NCI-H748 (cell line): ENCODE measurements around the gene MAD1L1.
A peak's percentile ranks its signal among the peaks of the same experiment; 100 is the strongest.

Experiments
- DNase-seq: peaks from one replicate; lab custom pipeline; 2025; ENCODE audit not compliant: unreplicated experiment; lab: John Stamatoyannopoulos, UW

The MAD1L1 gene

DNA sequence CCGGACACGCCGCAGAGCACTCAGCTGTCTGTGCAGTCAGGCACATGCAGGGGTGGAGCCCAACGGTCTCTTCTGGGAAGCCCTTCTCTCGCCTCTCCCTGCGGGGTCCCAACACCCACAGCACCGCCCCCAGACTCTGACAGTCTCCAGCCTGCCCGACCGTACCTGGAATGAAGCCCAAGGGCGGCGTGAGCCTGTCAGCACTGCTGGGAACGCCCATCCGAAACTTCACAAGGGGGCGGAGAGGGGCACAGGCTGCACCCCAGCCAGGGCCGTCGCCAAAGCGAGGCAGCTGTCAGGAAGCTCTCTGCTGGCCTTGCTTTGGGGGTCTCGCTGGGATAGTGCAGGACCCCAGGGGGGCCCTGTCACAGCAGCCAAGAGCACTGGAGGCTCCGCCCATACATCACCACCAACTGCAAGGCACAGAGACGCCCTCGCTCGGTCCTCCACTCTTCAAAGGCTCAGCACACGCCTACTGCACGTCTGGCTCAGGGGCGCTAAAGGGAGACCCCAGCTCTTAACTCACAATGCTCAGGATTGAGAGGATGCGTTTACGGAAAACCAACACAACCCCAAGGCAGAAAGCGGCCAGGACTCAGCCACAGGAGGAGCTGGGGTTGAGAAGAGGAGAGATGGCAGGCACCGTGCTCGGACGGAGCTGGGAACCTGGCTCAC is 30.9 kb downstream of the MAD1L1 start:
- no peak for DNase-seq

DNA sequence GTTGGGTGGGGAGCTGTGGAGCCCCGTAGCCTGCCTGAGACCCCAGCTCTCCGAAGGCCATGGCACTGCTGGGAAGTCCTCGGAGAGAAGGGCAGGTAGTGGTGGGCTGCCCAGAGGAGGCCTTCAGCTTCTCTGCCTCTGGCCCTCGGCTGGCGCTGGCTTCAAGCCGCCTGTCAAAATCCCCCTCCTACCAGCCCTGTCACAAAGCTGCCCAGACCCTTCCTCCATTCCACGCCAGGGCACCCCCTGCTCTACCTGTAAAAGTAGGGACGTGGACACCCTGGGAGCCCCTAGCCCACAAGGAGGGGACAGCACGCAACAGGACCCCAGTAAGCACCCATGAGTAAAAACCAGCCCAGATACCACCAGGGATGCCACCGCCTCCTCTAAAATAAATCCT is 31.6 kb downstream of the MAD1L1 start:
- DNase-seq = no peak

DNA sequence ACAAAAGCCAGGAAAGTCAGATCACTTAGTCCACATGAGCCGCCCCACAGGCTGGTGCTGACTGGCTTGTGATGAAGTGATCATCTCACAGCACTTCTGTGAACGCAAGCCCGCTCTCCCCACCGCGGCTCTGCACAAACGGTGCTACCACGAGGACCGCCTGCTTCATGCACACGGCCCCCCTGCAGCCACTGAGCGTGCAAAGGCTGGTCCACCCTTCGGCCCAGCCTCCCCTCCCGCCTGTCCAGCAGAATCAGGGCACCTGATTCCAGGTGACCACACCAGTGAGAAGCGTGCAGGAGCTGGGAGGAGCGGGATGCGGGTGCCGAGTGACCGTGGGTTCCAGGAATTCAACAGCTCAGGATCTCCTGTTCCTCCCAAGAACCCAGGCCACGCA is 32.2 kb downstream of the MAD1L1 start:
- DNase-seq = no peak

DNA sequence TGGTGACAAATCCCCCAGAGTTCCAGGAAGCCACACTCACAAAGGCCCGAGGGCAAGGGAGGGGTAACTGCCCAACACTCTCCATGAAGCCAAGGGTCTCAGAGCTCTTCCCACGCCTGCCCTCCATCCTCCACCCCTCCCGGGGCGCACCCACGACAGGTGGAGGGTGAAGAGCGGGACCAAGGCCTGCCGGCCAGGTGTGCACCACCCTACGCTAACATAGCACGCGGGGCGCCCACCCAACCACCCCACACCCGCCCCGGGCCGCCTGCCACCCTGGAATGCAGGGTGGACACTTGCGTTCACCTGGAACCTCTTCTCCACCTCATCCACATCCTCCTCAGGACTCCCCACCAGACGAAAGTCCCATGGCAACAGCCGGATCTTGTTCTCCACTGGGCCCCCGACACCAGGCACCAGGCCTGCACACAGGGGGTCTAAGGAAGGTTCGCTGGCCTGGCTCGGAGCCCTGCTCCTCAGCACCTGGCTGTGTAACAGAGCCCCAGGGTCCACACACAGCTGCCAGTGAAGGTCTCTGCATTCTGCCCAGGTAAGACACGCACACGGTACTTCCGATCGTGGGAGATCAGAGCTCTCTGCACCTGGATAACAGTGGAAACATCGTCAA is 32.7 kb downstream of the MAD1L1 start:
- DNase-seq = no peak

DNA sequence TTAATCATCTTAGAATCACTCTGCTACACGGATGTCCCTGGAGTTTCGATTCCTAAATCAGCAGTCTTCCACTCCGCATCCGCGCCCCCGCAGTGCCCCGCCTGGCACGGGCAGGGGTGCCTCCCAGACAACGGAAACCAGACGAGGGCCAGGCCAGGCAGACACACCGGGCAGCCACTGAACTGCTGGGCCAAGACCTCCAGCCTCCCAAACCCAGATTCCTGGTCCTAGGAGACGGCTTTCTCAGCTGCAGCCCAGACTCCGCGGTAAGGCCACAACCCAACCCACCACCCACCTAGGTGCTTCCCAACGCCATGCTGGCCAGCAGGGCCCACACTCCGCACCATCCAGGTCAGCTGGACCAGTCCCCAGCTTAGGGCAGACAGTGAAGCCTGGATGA is 33.2 kb downstream of the MAD1L1 start:
- DNase-seq = no peak

DNA sequence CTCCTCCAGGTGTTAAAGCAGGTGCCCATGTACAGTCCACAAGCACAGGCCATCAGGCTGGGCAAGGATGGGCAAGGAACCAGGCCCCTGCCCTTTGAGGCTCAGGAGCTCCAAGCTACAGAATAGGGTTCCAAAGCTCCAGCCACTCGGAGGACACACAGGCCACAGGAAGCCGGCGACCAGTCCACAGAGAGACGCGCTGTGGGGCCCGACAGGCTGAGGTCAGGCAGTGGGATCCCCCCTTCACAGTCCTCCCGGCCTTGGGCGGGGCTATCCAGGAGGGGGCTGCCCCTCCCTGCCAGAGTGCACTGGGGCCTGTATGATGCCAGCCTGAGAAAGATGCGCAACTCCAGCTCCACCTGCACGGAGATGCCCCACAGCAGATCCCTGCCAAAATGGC is 34.0 kb downstream of the MAD1L1 start:
- no peak for DNase-seq

DNA sequence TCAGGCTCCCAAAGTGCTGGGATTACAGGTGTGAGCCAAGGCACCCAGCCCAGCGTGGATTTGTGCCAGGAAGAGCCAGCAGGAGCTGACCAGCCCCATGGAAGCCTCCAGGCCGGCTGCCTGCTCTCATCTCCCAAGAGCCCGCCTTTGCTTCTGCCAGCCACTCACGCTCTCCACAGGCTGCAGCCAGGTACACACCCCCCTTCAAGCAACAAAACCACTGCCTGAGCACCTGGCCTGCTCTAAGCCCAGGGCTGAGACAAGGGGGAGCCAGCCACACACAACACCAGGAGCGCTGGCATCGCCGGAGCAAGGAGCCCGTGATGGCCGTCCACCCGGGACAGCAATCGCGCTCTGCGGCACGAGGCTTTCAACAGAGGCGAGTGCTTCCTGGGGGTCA is 34.5 kb downstream of the MAD1L1 start:
- DNase-seq = peak; percentile 56

DNA sequence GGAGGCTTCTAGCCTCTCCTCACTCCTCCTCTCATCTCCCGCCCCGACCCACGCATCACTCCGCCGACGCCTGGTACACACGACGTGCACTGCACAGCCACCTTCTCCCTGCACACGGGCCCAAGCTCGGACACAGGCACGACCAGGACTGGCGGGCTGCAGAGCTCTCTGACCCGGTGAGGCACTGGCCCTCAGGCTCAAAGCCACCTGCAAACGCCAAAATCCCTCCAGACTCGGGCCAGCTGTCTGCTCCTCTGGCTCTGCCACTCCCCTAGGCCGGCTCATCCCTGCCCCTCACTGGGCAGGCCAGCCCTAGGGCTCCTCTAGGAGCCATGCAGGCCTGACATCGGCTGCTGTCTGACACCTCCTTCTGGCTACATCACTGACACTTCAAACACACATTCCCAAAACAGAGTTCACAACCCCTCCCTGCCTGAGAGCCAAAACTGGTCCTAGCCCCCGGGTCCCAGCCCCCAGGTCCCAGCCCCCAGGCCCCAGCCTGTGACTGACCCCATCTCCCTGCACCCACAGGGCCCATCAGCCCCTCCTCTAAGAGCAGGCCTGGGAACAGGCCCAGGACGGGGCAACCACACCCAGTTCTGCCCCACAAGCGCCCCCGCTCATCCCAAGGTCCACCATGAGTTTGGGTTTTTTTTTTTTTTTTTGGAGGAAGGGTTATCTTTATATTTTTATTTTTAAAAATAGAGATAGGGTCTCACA is 35.1 kb downstream of the MAD1L1 start:
- no peak for DNase-seq

DNA sequence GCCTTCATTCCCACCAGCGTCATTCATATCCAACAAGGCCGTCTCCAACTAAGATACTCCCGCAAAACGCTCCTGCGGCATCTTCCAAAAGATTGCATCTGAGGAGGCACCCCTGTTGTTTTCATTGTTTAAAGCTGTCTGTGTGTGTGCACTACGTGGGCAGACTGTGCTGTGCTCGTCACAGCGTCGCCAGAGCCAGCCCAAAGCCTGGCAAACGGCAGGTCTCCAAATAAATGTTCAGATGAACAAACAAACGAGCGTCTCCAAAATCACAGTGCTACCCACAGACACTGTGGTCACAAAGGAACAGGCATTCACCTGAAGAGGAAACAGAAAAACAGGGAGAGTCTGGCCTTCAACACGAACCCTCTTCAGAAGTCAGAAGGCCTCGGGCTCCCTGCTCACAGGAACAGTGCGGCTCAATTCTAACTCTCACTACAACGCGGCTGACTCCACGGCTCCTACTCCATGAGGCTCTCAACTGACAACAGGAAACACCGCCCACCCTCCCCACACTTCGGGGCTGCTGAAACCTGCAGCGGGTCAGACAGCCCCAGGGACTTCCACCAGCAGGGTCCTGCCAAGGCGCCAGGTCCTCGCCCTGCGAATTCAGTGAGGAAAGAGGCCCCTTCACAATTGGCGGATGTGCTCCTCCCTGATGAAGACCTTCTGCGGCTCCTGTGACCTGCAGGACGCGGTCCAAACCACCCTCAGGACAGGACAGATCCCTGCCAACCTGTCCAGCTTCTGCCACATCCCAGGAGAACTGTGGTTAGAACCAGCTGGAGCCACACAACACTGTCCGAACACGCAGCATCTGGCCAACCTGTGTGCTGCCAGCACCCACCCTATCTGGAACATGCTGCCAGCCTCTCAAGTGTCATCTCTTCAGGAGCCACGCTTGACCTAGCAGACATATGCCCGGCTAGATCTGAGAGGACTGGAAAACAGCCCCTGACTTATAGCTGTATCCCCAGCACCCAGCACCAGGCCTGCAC is 36.1 kb downstream of the MAD1L1 start:
- peak; percentile 61 for DNase-seq

DNA sequence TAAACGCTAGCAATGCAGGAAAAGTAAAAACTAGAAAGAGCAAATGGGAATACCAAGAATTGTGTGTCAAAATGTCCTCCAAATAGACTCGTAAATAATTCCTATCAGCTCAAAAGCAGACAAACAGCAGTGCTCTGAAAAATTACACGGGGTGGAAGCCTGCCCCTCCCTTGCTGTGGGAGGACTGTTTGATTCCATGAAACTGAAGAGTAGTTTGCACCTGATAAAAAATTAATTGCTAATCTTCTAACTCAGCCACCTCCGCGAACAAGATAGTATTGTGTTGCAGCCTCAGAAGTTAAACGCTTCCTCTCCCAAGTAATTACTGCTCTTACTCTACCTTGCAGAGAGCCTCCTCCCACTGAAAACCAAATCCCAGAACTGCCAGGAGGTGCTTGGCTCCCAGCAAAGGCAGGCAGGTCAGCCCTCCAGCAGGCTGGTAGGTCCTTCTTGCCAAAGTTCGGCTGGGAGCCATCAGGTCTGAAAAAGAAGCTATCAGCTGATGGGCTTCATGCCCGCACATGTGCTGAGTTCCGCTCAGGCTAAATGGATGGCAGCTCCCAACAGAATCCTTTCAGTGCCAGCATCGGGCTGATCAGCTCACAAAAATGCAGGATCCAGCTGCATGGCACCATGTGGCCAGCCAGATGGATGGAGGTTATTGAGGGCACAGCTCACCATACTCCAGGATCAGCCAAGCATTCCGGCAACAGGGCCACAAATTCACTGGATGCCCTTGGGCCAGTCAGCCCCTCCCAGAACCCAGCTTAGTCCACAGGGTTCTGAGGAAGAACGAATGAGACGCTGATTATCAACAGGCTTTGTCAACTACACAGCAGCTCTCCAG is 37.1 kb downstream of the MAD1L1 start:
- DNase-seq = peak; percentile 21

DNA sequence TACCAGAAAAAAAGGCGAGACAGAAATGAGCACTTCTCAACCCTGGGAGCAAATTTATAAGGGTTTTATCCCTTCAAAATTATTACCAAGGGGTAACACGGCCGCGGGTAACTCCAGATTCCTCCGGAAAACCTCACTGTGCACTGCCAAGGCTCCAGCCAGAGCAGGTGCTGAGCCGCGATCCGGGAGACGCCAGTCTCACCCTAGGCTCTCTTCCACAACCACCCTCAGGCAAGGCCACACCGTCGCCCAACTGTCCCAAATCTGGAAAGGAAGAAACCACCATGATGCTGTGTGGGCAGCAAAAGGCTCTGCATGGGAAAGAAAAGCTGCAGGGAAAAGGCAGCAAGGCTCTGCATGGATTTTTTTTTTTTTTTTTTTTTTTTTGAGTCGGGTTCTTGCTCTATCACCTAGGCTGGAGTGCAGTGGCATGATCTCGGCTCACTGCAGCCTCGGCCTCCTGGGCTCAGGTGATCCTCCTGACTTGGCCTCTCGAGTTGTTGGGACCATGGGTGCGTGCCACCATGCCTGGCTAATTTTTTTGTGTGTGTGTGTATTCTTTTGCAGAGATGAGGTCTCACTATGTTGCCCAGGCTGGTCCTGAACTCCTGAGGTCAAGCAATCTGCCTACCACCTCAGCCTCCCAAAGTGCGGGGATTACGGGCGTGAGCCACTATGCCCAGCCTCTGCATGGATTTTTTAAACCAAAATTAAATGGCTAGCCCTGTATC is 39.0 kb downstream of the MAD1L1 start:
- peak; percentile 46 for DNase-seq

DNA sequence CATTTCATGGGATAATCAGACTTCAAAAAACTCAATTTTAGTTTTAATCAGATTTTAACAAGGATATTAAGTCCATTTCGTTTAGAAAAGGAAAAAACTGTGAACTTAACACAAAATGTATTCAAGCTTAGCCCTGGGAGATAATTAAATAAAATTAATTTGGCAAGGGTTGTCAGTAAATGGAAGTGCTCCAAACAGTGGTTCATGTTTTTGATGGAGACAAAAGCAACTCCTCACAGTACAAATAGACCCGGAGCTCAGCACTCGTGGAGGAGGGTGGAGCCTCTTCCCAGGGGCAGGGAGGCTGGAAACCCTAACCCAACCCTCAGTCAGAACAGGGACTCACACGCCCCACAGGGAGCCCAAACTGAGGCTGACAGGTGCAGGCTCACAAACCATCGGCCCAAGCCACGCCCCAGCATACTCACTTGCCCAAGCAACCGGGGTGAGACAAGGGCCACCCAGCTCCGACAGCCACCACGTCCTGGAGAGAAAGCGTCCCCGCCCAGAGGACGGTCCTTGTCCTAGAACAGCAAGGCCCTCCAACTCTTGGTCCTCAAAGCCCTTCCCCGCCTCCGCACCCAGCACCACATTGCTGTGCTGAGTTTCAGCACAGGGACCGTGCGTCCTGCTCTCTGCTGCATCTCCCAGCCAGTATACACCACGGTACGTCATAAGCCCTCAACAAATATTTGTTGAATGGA is 39.8 kb downstream of the MAD1L1 start:
- peak; percentile 98 for DNase-seq

DNA sequence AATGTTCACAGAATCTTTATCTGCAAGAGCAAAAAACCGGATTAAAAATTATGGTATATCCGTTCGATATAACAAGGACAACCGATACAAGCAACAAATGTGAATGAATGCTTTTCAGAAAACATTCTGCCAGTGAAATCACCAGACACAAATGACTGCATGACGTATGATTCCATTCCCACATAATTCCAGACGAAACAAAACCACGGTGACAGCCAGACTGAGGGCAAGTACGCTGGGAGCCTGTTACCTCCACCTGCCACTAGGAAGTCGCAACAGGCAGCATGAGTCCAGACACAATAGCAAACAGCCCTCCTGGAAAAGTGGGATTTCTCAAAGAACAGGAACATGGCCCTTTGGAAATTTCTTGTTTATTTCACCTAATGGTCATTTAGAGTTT is 41.7 kb downstream of the MAD1L1 start:
- DNase-seq = peak; percentile 16

DNA sequence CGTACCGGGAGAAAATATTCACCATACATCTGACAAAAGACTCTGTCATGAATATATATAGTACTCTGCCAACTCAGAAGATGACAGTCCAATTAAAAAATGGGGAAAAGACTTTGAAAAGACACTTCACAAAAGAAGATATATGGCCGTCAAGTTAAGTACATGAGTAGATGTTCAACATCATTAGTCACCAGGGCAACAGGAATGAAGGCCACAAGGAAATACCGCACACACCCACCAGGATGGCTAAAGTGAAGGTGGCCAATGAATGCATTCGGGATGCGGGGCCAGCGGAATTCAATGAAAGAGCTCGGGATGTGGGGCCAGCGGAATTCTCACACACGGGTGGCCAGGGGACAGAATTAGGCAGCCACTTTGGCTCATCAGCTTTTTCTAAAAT is 42.2 kb downstream of the MAD1L1 start:
- peak; percentile 63 for DNase-seq

DNA sequence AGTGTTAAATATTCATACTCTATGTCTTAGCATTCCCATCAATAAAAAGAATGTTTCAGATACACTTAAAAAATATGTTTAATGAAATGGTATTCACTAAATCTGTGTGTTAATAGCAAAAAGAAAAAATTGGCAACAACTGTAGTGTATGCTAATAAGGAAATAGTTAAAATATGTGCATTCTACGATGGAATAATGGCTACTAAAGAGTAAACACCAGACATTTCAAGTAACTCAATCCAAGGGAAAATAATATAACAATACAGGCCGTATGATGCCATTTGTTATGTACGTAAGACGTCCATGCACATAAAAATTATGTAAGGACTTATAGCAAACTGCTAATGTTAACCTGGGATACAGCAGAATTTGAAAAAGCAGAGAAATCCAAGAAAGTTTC is 46.6 kb downstream of the MAD1L1 start:
- no peak for DNase-seq

DNA sequence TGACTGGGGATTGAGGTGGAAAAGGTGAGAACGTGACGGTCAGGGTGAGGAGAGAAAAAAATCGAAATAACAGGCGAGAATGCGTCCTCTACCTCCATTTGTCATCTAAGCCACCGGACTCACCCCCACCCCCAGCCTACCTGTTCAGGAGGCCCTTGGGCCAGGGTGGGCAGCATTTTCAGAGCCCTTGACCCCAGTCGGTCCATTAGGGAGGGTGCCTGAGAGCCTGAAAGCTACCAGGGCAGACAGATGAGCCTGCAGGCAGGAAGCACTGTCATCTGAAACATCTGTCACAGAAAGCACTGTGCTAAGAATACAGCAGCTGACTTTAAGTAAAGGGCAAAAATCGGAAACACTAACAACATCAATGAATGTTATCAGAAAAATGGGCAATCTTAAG is 47.0 kb downstream of the MAD1L1 start:
- no peak for DNase-seq

DNA sequence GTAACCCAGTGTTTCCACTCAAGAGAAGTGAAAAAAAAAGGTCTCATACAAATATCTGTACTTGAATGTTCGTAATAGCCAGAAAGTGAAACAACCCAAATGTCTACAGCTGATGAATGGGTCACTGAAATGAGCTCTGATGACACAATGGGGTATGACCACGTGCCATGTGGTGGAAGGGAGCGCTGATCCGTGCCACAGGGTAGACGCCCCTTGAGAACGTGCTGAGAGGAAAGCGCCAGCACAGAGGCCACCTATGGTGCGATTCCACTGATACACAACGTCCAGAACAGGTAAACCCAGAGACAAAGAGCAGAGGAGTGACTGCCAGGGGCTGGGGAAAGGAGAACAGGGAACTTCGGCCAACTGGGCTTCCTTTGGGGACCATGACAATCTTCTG is 50.3 kb downstream of the MAD1L1 start:
- no peak for DNase-seq

DNA sequence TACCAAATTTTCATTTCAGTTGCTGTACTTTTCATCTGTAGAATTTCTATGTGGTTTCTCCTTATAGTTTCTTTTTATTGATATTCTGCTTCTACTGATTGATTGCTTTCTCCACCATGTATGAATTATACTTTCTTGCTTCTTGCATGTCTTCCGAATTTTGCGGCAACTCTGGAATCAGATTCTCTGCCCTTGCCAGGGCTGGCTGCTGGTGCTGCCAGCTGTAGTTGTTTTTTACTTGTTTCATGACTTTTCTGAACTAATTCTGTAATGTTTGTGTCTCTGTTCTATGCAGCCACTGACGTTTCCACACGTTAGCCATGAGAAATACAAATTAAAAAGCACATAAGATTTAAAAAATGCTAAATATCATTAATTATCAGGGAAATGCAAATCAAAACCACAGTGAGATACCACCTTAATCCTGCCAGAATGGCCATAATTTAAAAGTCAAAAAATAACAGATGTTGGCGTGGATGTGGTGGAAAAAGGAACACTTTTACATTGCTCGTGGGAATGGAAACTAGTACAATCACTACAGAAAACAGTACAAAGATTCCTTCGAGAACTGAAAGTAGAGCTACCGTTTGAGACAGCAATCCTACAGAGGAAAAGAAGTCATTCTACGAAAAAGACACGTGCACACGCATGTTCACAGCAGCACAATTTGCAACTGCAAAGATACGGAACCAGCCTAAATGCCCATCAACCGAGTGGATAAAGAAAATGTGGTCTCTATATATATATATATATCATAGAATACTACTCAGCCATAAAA is 51.5 kb downstream of the MAD1L1 start:
- DNase-seq = no peak
